ENCODE measurements around the gene WNK3. TPM values are rescaled to one million over a fixed set of nuclear protein-coding genes. Genes with fewer than 3 reads are reported as not detected.
"Not testable (repeated sequence)": the region's sequence is repeated elsewhere in the genome, so short reads cannot be mapped to it uniquely, and the experiment has no call there.

Gene WNK3
- total RNA-seq, 4 donors from 2014 or later, result 0.18 to 0.83 (median 0.53) TPM

- peak in 2 of 3 donors; percentile 48 to 50 for DNase-seq
Measured at GRCh38 chrX:54358424-54359211, 772 bp upstream of the WNK3 start.

GRCh38 chrX:54352677-54353076 lies 5.2 kb downstream of the WNK3 start:
- Histone ChIP-seq H3K4me1 (no peaks in the 10 kb centered on the region), H3K9me3 (no peaks in the 10 kb centered on the region), H3K27me3 (no peaks in the 10 kb centered on the region), H3K36me3 (no peaks in the 10 kb centered on the region), H3K4me3 (no peak overlapping the region), H3K27ac (no peak overlapping the region)
- no peak for DNase-seq
- no peak for TF ChIP-seq POLR2A (IDR thresholded peaks at IDR 0.05)
- TF ChIP-seq, protein P1, sequence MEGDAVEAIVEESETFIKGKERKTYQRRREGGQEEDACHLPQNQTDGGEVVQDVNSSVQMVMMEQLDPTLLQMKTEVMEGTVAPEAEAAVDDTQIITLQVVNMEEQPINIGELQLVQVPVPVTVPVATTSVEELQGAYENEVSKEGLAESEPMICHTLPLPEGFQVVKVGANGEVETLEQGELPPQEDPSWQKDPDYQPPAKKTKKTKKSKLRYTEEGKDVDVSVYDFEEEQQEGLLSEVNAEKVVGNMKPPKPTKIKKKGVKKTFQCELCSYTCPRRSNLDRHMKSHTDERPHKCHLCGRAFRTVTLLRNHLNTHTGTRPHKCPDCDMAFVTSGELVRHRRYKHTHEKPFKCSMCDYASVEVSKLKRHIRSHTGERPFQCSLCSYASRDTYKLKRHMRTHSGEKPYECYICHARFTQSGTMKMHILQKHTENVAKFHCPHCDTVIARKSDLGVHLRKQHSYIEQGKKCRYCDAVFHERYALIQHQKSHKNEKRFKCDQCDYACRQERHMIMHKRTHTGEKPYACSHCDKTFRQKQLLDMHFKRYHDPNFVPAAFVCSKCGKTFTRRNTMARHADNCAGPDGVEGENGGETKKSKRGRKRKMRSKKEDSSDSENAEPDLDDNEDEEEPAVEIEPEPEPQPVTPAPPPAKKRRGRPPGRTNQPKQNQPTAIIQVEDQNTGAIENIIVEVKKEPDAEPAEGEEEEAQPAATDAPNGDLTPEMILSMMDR (IDR thresholded peaks at IDR 0.05), result no peak

More at GRCh38 chrX:54358424-54359211, 772 bp upstream of the WNK3 start:
- Histone ChIP-seq H3K9me3 (no peaks in the 10 kb centered on the region), H3K4me1 (no peaks in the 10 kb centered on the region), H3K27me3 (no peaks in the 10 kb centered on the region), H3K36me3 (no peaks in the 10 kb centered on the region), H3K27ac (peak overlapping the region in 2 of 4 donors; percentile 41 to 74), H3K4me3 (peak overlapping the region; percentile 34 to 50 (median 44))
- TF ChIP-seq, protein P1 (IDR thresholded peaks at IDR 0.05), result no peak
- TF ChIP-seq POLR2A (IDR thresholded peaks at IDR 0.05), result no peak

GRCh38 chrX:54337383-54337782 lies 20.5 kb downstream of the WNK3 start:
- H3K9me3 ChIP-seq, H3K4me1 ChIP-seq, H3K4me3 ChIP-seq, H3K27ac ChIP-seq, H3K27me3 ChIP-seq, H3K36me3 ChIP-seq, DNase-seq: not testable (repeated sequence)

GRCh38 chrX:54325077-54325476 lies 32.8 kb downstream of the WNK3 start:
- H3K4me1 ChIP-seq, result no peaks in the 10 kb centered on the region
- no peak overlapping the region for H3K4me3 ChIP-seq
- H3K27me3 ChIP-seq, result no peaks in the 10 kb centered on the region
- no peak overlapping the region for H3K27ac ChIP-seq
- H3K9me3 ChIP-seq, result no peaks in the 10 kb centered on the region
- H3K36me3 ChIP-seq, result no peaks in the 10 kb centered on the region
- no peak for TF ChIP-seq POLR2A (IDR thresholded peaks at IDR 0.05)
- TF ChIP-seq, protein P1 (IDR thresholded peaks at IDR 0.05), result no peak
- DNase-seq, result no peak

- H3K4me3 ChIP-seq, result no peak overlapping the region
- H3K27ac ChIP-seq, result no peak overlapping the region
- H3K9me3 ChIP-seq, result no peaks in the 10 kb centered on the region
- H3K36me3 ChIP-seq, result no peaks in the 10 kb centered on the region
- no peaks in the 10 kb centered on the region for H3K27me3 ChIP-seq
- no peaks in the 10 kb centered on the region for H3K4me1 ChIP-seq
- TF ChIP-seq, protein P1 (IDR thresholded peaks at IDR 0.05), result no peak
- no peak for TF ChIP-seq POLR2A (IDR thresholded peaks at IDR 0.05)
- DNase-seq, result no peak
Measured at GRCh38 chrX:54320067-54320466, 37.8 kb downstream of the WNK3 start.

GRCh38 chrX:54306379-54306778 lies 51.5 kb downstream of the WNK3 start:
- H3K27me3 ChIP-seq, result no peaks in the 10 kb centered on the region

More at GRCh38 chrX:54306379-54306778, 51.5 kb downstream of the WNK3 start:
- Histone ChIP-seq H3K36me3 (no peaks in the 10 kb centered on the region), H3K27ac (no peak overlapping the region), H3K4me1 (no peaks in the 10 kb centered on the region), H3K9me3 (no peaks in the 10 kb centered on the region), H3K4me3 (no peak overlapping the region)
- no peak for DNase-seq
- TF ChIP-seq POLR2A (IDR thresholded peaks at IDR 0.05), result no peak
- TF ChIP-seq, protein P1 (IDR thresholded peaks at IDR 0.05), result no peak
